T-helper 1 cell treated with Interleukin-12 subunit alpha and Interleukin-12 subunit beta and Interleukin-4 antibody, amounts not matched to agents 30 ng/mL and 1 ng/mL, for 36 hours (primary cell): ENCODE measurements around the gene GBP3. TPM values are rescaled to one million over a fixed set of nuclear protein-coding genes. Genes with fewer than 3 reads are reported as not detected.
"Not testable (repeated sequence)": the region's sequence is repeated elsewhere in the genome, so short reads cannot be mapped to it uniquely, and the experiment has no call there.

Experiments
- intact Hi-C: fragments of 100-400 bp; cut with micrococcal nuclease; formaldehyde crosslinking; loops from one replicate; pipeline ENCODE4 v1.15.1; 2024
- total RNA-seq: library from RNA; stranded (reverse); gene quantifications from 2 replicates; pipeline ENCODE4 v1.2.3, GENCODE V29; 2022

Gene GBP3
- total RNA-seq, 1 donor from 2014 or later: 42.9 TPM

GRCh38 chr1:88979749-88980116 lies 42.9 kb downstream of the GBP3 start:
- intact Hi-C loops: no loop called here

GRCh38 chr1:88979054-88979748 lies 43.5 kb downstream of the GBP3 start:
- intact Hi-C loops: no loop called here

GRCh38 chr1:88976235-88976634 lies 46.4 kb downstream of the GBP3 start:
- intact Hi-C loops: no loop called here

GRCh38 chr1:88974616-88975172 lies 48.0 kb downstream of the GBP3 start:
- intact Hi-C loops: not testable (repeated sequence)

- intact Hi-C loops: loop anchor here (1.0 to 2.0 kb wide), 2 partner anchors 482 to 1013 kb away; no protein-coding TSS in a partner anchor
These were observed 49.0 kb downstream of the GBP3 start for GRCh38 chr1:88973520-88974137.

GRCh38 chr1:88961647-88962275 lies 60.9 kb downstream of the GBP3 start:
- intact Hi-C loops: no loop called here

- intact Hi-C loops: no loop called here
These were observed 61.6 kb downstream of the GBP3 start for GRCh38 chr1:88961081-88961480.

Other genes starting within 250 kb of the GBP3 start
- gene GTF2B, start 131.3 kb downstream of the GBP3 start, total RNA-seq: 43.2 and 44.7 TPM in 2 replicates
- gene KYAT3, start 30.2 kb downstream of the GBP3 start, total RNA-seq: 27.0 and 27.6 TPM in 2 replicates
- 27.0 and 28.4 TPM in 2 replicates for gene RBMXL1, start 30.2 kb downstream of the GBP3 start, total RNA-seq
- gene GBP1, start 42.3 kb upstream of the GBP3 start, total RNA-seq: 209 TPM in 2 replicates
- 196 and 198 TPM in 2 replicates for gene GBP2, start 103.2 kb upstream of the GBP3 start, total RNA-seq
- not detected in 2 replicates for gene GBP7, start 153.1 kb upstream of the GBP3 start, total RNA-seq
- gene GBP4, start 176.1 kb upstream of the GBP3 start, total RNA-seq: 147 and 150 TPM in 2 replicates
- gene GBP5, start 250.0 kb upstream of the GBP3 start, total RNA-seq: 836 and 845 TPM in 2 replicates